B cell (primary cell): ENCODE results near the gene CBX1. TPM values are rescaled to one million over a fixed set of nuclear protein-coding genes. Genes with fewer than 3 reads are reported as not detected.
A peak's percentile ranks its signal among the peaks of the same experiment; 100 is the strongest.

Source experiments
- ATAC-seq: fragments of 200-7000 bp; cut with Tn5 transposase; one replicate; pipeline ENCODE4 v1.10.0; 2021; ENCODE audit warnings: low read depth, mild to moderate bottlenecking, moderate number of reproducible peaks, moderate library complexity
- CTCF ChIA-PET: fragments of 350-600 bp; sonication (Branson Sonifier 250); formaldehyde crosslinking; loops from one replicate; lab custom pipeline; 2021; ENCODE audit warnings: antibody characterized with exemption, inconsistent platforms; lab: Charles Lee
- POLR2A ChIA-PET: fragments of 350-600 bp; sonication (Branson Sonifier 250); formaldehyde crosslinking; loops from one replicate; lab custom pipeline; 2021; ENCODE audit warnings: antibody characterized with exemption; lab: Charles Lee
- DNase-seq: peaks from one replicate; pipeline ENCODE4 v3.0.0; 2013
- H2AFZ ChIP-seq: 2 replicates; pipeline ENCODE4 v1.6.1; 2012; ENCODE audit warnings: mild to moderate bottlenecking, low read depth, low read length; ENCODE audit not compliant: insufficient read depth, poor library complexity, severe bottlenecking
- H3K27ac ChIP-seq, 2 donors: 1 replicate in 1 of 2; 2 replicates in 1 of 2; pipeline ENCODE4 v1.5.1; 2012 to 2013; ENCODE audit warnings: low read length in 2 of 2, mild to moderate bottlenecking in 2 of 2, moderate library complexity in 1 of 2
- H3K27me3 ChIP-seq, 4 experiments: fragments of 200-600 bp in 1 of 4; sonication (generic) in 1 of 4; replicated peaks in 1 of 4; 1 replicate in 2 of 4; 2 replicates in 2 of 4; pipeline versions ENCODE4 v1.6.1 to v1.7.0; 2013 to 2016; ENCODE audit warnings: low read length in 3 of 4, mild to moderate bottlenecking in 2 of 4, mixed read lengths in 1 of 4, moderate library complexity in 1 of 4; ENCODE audit not compliant: insufficient read depth in 4 of 4, control insufficient read depth in 3 of 4; ENCODE audit errors: control extremely low read depth in 1 of 4
- H3K36me3 ChIP-seq, 2 experiments: replicated peaks in 1 of 2; 1 replicate in 1 of 2; 2 replicates in 1 of 2; pipeline versions ENCODE4 v1.6.1 to v1.7.1; 2013; ENCODE audit warnings: low read length in 1 of 2; ENCODE audit not compliant: insufficient read depth in 2 of 2, control insufficient read depth in 1 of 2; ENCODE audit errors: control extremely low read depth in 1 of 2, extremely low read depth in 1 of 2
- H3K4me1 ChIP-seq, 2 donors: fragments of 200-600 bp in 1 of 2; sonication (generic) in 1 of 2; 1 replicate in 1 of 2; 2 replicates in 1 of 2; pipeline versions ENCODE4 v1.5.1 to v1.6.1; 2013 to 2017; ENCODE audit warnings: low read length in 2 of 2; ENCODE audit not compliant: control insufficient read depth in 2 of 2, insufficient read depth in 2 of 2
- H3K4me2 ChIP-seq: replicated peaks from 2 replicates; pipeline ENCODE3; 2012; ENCODE audit warnings: mild to moderate bottlenecking, low read depth, low read length; ENCODE audit not compliant: poor library complexity, severe bottlenecking
- H3K4me3 ChIP-seq, 5 experiments: fragments of 200-600 bp in 1 of 5; sonication (generic) in 1 of 5; 1 replicate in 3 of 5; 2 replicates in 2 of 5; pipeline versions ENCODE4 v1.5.1 to v1.7.0; 2011 to 2016; ENCODE audit warnings: low read length in 4 of 5, mild to moderate bottlenecking in 4 of 5, low read depth in 2 of 5, control low read depth in 1 of 5, moderate library complexity in 1 of 5; ENCODE audit not compliant: insufficient read depth in 1 of 5; ENCODE audit errors: control extremely low read depth in 1 of 5, extremely low read depth in 1 of 5
- H3K79me2 ChIP-seq: fragments of 200-600 bp; sonication (generic); one replicate; pipeline ENCODE4 v1.6.0; 2016; ENCODE audit warnings: low read length; ENCODE audit not compliant: control insufficient read depth, insufficient read depth
- H3K9ac ChIP-seq: fragments of 200-600 bp; sonication (generic); 2 replicates; pipeline ENCODE4 v1.6.1; 2017; ENCODE audit warnings: mild to moderate bottlenecking, low read length, moderate library complexity
- H3K9me3 ChIP-seq, 3 donors: one replicate each; pipeline versions ENCODE4 v1.6.1 to v1.7.1; 2013; ENCODE audit warnings: low read length in 2 of 3; ENCODE audit not compliant: control insufficient read depth in 2 of 3, insufficient read depth in 1 of 3; ENCODE audit errors: control extremely low read depth in 1 of 3
- H4K20me1 ChIP-seq: 2 replicates; pipeline ENCODE4 v1.6.0; 2012; ENCODE audit warnings: mild to moderate bottlenecking, low read length; ENCODE audit not compliant: insufficient read depth, control insufficient read depth, poor library complexity, severe bottlenecking
- H3K27ac Mint-ChIP-seq: one replicate; pipeline ENCODE4 v1.8.0; 2021; ENCODE audit warnings: mixed read lengths
- H3K27me3 Mint-ChIP-seq: one replicate; pipeline ENCODE4 v1.8.0; 2021; ENCODE audit warnings: mixed read lengths
- H3K4me1 Mint-ChIP-seq: one replicate; pipeline ENCODE4 v1.8.0; 2021; ENCODE audit warnings: mixed read lengths
- H3K4me3 Mint-ChIP-seq: one replicate; pipeline ENCODE4 v1.8.0; 2021; ENCODE audit warnings: mixed read lengths
- H3K9me3 Mint-ChIP-seq: one replicate; pipeline ENCODE4 v1.8.0; 2022; ENCODE audit warnings: mixed read lengths; ENCODE audit not compliant: insufficient read depth
- CTCF ChIP-seq: fragments of 200-600 bp; IDR thresholded peaks from one replicate; pipeline ENCODE4 v1.8.0; 2022; ENCODE audit warnings: antibody characterized with exemption, mild to moderate bottlenecking
- EZH2 ChIP-seq: IDR thresholded peaks from 2 replicates; pipeline ENCODE4 v1.6.1; 2012; ENCODE audit warnings: borderline replicate concordance, low read depth, mild to moderate bottlenecking, moderate library complexity, low read length; ENCODE audit not compliant: insufficient read depth, poor library complexity, severe bottlenecking
- whole genome bisulfite sequencing: methylation state at CpG from one replicate; pipeline ENCODE4 v1.1.5; 2013; ENCODE audit warnings: missing lambda C conversion rate; ENCODE audit not compliant: insufficient coverage; 5-methylcytosine and 5-hydroxymethylcytosine counted together
- intact Hi-C: fragments of 100-400 bp; cut with micrococcal nuclease; formaldehyde crosslinking; loops from one replicate; pipeline ENCODE4 v1.10.0; 2022
- polyA plus RNA-seq: library from polyadenylated mRNA; depleted of rRNA; stranded (reverse); fragments of >200 nt; gene quantifications from 2 replicates; pipeline ENCODE4 v1.2.3, GENCODE V29; 2012
- total RNA-seq, 2 donors: library from RNA; stranded (reverse); fragments of 120-200 nt in 1 of 2; gene quantifications; 1 replicate in 1 of 2; 2 replicates in 1 of 2; pipeline versions ENCODE4 v1.2.3 to v1.2.4, GENCODE V29; 2013 to 2022

Gene CBX1
- total and polyA plus RNA-seq, 2 donors (not counting 1 experiment from before 2014, with no cell fraction given), result 9.4 to 33.1 TPM

DNA sequence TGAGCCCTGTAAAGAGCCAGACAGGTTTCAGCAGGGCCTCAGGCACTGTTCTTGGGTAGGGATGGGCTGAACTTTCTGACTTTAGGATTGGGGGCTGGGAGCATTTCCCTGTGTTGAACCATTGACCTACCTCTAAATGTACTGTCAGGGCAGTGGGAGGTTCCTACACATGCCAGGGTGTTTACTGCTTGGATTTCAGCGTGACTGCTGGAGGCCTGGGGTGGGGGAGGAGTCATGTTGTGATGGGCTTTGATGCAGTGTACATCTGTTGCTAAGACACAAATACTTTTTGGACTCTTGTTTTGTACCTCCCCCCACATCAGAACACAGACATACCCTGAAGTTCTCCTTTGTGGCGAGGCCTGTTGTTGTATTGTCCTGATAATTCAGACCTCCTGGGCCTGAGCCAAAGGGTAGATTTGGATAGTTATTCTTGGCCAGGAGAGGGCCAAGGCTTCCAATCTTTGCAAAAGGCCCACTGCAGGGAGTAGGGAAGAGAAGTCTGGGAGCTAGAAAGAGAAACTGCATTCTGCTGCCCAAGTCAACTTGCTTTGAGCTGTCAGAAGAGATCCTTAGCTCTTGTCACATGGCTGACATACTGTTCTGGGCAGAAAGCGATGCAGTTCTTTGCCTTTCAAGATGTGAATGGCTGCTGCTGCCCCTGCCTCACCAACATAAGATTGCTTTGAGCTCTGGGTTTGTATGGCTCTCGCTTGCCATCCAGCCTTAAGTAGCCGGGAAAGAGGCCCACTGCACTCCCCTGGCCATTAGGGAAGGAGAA is 49.4 kb downstream of the CBX1 start:
- Histone ChIP-seq H3K4me3 (no peak overlapping the region), H4K20me1 (peaks cover 56% of the 10 kb centered on the region), H3K4me1 (peaks cover 43 to 55% of the 10 kb centered on the region in 2 donors), H3K9me3 (no peaks in the 10 kb centered on the region), H3K36me3 (peaks cover 0 to 43% of the 10 kb centered on the region in 2 experiments), H3K9ac (no peak overlapping the region), H3K27ac (no peak overlapping the region), H2AFZ (no peak overlapping the region), H3K79me2 (peaks cover 87% of the 10 kb centered on the region), H3K4me2 (peak overlapping the region; percentile 1), H3K27me3 (no peaks in the 10 kb centered on the region)
- CTCF ChIA-PET, result interaction anchor here (1.5 to 5.1 kb wide), 3 partner anchors 22 to 26 kb away, joined by 5 to 28 read pairs (median 10); no protein-coding TSS in a partner anchor
- Mint-ChIP-seq H3K4me3 (peak overlapping the region; percentile 19), H3K27ac (peak overlapping the region; percentile 37), H3K27me3 (no peaks in the 10 kb centered on the region), H3K9me3 (no peaks in the 10 kb centered on the region), H3K4me1 (peaks cover 79% of the 10 kb centered on the region)
- no peak for TF ChIP-seq EZH2
- TF ChIP-seq CTCF, result no peak
- no peak for DNase-seq
- no peak for ATAC-seq
- intact Hi-C loops, result no loop called here
- 93% methylated on average over 3 of the region's 5 CpGs for WGBS
- POLR2A ChIA-PET, result no interaction called here

GRCh38 chr17:48051283-48051682 is 50.0 kb downstream of the CBX1 start:
- no peak overlapping the region for H3K27ac Mint-ChIP-seq
- H3K4me3 Mint-ChIP-seq, result no peak overlapping the region
- intact Hi-C loops, result no loop called here
- Histone ChIP-seq H3K9ac (no peak overlapping the region), H3K4me1 (peaks cover 46 to 54% of the 10 kb centered on the region in 2 donors), H3K27me3 (no peaks in the 10 kb centered on the region), H3K4me2 (no peak overlapping the region), H2AFZ (no peak overlapping the region), H3K36me3 (peaks cover 0 to 37% of the 10 kb centered on the region in 2 experiments), H3K9me3 (no peaks in the 10 kb centered on the region), H4K20me1 (peaks cover 53% of the 10 kb centered on the region), H3K4me3 (no peak overlapping the region), H3K27ac (no peak overlapping the region), H3K79me2 (peaks cover 86% of the 10 kb centered on the region)
- ChIA-PET POLR2A (no interaction called here), CTCF (interaction anchor here (2.1 kb wide), 1 partner anchor 23 kb away, joined by 10 read pairs; no protein-coding TSS in a partner anchor)
- H3K9me3 Mint-ChIP-seq, result no peaks in the 10 kb centered on the region
- TF ChIP-seq CTCF (no peak), EZH2 (no peak)
- WGBS, result 97% methylated on average over 10 of the region's 10 CpGs
- H3K27me3 Mint-ChIP-seq, result no peaks in the 10 kb centered on the region
- no peak for DNase-seq
- no peak for ATAC-seq
- peaks cover 78% of the 10 kb centered on the region for H3K4me1 Mint-ChIP-seq
